ENCODE measurements around the gene KIAA1671. TPM values are rescaled to one million over a fixed set of nuclear protein-coding genes. Genes with fewer than 3 reads are reported as not detected.

KIAA1671 gene
- total and polyA plus RNA-seq, 2 of the 13 experiments (the other 11 are each of a cell fraction or from before 2014, with no cell fraction given) = 13.5 to 13.6 TPM

- TF ChIP-seq ZBTB40 (IDR thresholded peaks at IDR 0.05) (no peak), ZBTB40 (CRISPR knock-in tag; IDR thresholded peaks at IDR 0.05) (no peak), MED8 (CRISPR knock-in tag; IDR thresholded peaks at IDR 0.05; ENCODE audit: insufficient replicate concordance) (no peak), ADNP (CRISPR knock-in tag; IDR thresholded peaks at IDR 0.05) (peak; percentile 86; the same call in 1 of the 2 replicates), ZNF878 (CRISPR knock-in tag; IDR thresholded peaks at IDR 0.05) (no peak; the same call in 1 of the 2 replicates), HOMEZ (CRISPR knock-in tag; IDR thresholded peaks at IDR 0.05; ENCODE audit: low read depth) (no peak), SIN3A (IDR thresholded peaks at IDR 0.05; ENCODE audit: borderline replicate concordance, low read depth, low read length) (peak; percentile 91; the same call in 1 of the 2 replicates), ZNF775 (CRISPR knock-in tag; IDR thresholded peaks at IDR 0.05; ENCODE audit: borderline replicate concordance) (no peak), NCOA1 (CRISPR knock-in tag; IDR thresholded peaks at IDR 0.05) (no peak), ZBTB7A (CRISPR knock-in tag; IDR thresholded peaks at IDR 0.05) (peak; percentile 76; the same call in 1 of the 2 replicates), REXO4 (CRISPR knock-in tag; IDR thresholded peaks at IDR 0.05; ENCODE audit: borderline replicate concordance) (no peak), DPF2 (CRISPR knock-in tag; IDR thresholded peaks at IDR 0.05; ENCODE audit: borderline replicate concordance, low read depth) (no peak), ZNF891 (CRISPR knock-in tag; IDR thresholded peaks at IDR 0.05) (no peak; the same call in none of the 2 replicates), ETV6 (CRISPR knock-in tag; conservative IDR thresholded peaks at IDR 0.05) (no peak), RCOR2 (CRISPR knock-in tag; IDR thresholded peaks at IDR 0.05) (peak; percentile 73), LBX2 (CRISPR knock-in tag; IDR thresholded peaks at IDR 0.05; ENCODE audit: borderline replicate concordance) (no peak), RAD51 (IDR thresholded peaks at IDR 0.05; ENCODE audit: borderline replicate concordance) (no peak)
These were observed at the start of gene KIAA1671 (continued) for GRCh38 chr22:24951942-24952836.
